GM19324 (cell line): ENCODE data around the gene PAPOLB.

Source experiments
- ATAC-seq: cut with Tn5 transposase; IDR thresholded peaks from one replicate; pipeline ENCODE4 v1.9.1; 2021; ENCODE audit warnings: mild to moderate bottlenecking, moderate library complexity; ENCODE audit not compliant: unreplicated experiment, low FRiP score

The PAPOLB gene

GRCh38 chr7:4878336-4879335 lies 16.8 kb upstream of the PAPOLB start:
- ATAC-seq: no peak

GRCh38 chr7:4876586-4876985 lies 14.8 kb upstream of the PAPOLB start:
- ATAC-seq: no peak

- ATAC-seq: no peak
Measured at GRCh38 chr7:4875391-4875790, 13.6 kb upstream of the PAPOLB start.

GRCh38 chr7:4873071-4873944 lies 11.5 kb upstream of the PAPOLB start:
- no peak for ATAC-seq

- ATAC-seq: no peak
Measured at GRCh38 chr7:4871930-4872675, 10.3 kb upstream of the PAPOLB start.

GRCh38 chr7:4871056-4871680 lies 9.3 kb upstream of the PAPOLB start:
- no peak for ATAC-seq

- no peak for ATAC-seq
Measured at GRCh38 chr7:4868493-4868892, 6.7 kb upstream of the PAPOLB start.

GRCh38 chr7:4866528-4867496 lies 5.0 kb upstream of the PAPOLB start:
- ATAC-seq: no peak

GRCh38 chr7:4862156-4862555 lies 326 bp upstream of the PAPOLB start:
- ATAC-seq: no peak

- no peak for ATAC-seq
Measured at GRCh38 chr7:4861227-4861626, 603 bp downstream of the PAPOLB start.

GRCh38 chr7:4857189-4857588 lies 4.6 kb downstream of the PAPOLB start:
- no peak for ATAC-seq

- no peak for ATAC-seq
Measured at GRCh38 chr7:4856336-4857057, 5.3 kb downstream of the PAPOLB start.

- no peak for ATAC-seq
Measured at GRCh38 chr7:4854916-4855315, 6.9 kb downstream of the PAPOLB start.

- no peak for ATAC-seq
Measured at GRCh38 chr7:4851459-4852422, 10.1 kb downstream of the PAPOLB start.

GRCh38 chr7:4850262-4850795 lies 11.5 kb downstream of the PAPOLB start:
- no peak for ATAC-seq

- no peak for ATAC-seq
Measured at GRCh38 chr7:4849390-4849789, 12.4 kb downstream of the PAPOLB start.

GRCh38 chr7:4845740-4846142 lies 16.1 kb downstream of the PAPOLB start:
- ATAC-seq: no peak
